Activated CD4-positive, CD25-positive, alpha-beta regulatory T cell treated with anti-CD3 and anti-CD28 coated beads, Interleukin-2, amount 50 U/mL, for 72 hours (primary cell): ENCODE measurements around the gene WNK2.
"Not testable (repeated sequence)": the region's sequence is repeated elsewhere in the genome, so short reads cannot be mapped to it uniquely, and the experiment has no call there.

Experiments used
- DNase-seq: peaks from one replicate; pipeline ENCODE4 v3.0.0; 2021

The WNK2 gene

GRCh38 chr9:93240891-93241334 lies 57.0 kb downstream of the WNK2 start:
- no peak for DNase-seq

DNA sequence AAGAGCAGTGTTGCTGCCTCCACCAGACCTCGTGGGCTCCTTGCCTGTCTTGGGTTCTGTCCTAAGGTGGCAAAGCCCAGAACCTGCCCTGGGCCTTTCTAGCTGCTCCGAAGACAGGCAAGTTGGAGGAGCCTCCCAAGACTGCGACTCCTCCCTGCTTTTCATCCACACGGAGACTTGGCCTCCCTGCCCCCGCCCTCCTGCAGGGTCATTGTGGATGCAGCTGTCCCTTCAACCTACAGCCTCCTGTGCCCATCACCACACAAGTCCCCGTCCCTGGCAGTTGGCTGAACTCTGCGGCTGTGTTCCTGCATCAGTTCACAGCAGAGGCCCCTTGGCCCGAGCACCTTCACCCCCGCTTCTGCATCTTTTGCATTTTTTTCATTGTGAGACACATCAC lies 59.2 kb downstream of the WNK2 start:
- DNase-seq = no peak

DNA sequence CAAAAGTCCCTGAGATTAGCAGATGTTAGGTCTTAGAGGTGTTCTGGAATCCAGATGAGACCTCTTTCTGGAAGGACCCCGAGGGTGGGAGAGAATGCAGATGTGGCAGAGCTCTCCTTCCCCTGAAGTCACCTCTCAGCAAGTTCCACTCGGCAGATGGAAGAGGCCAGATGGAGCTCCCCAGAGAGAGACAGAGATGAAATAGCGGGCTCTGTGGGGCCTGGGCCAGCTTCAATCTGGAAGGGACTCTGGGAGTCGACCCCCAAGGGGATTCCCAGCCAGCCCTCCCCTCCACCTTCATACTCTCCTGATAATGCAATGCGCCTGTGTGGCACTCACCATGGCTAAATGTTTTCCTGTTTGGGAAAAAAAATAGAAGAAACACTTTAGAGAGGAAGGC lies 60.2 kb downstream of the WNK2 start:
- no peak for DNase-seq

GRCh38 chr9:93244510-93245436 lies 60.8 kb downstream of the WNK2 start:
- no peak for DNase-seq

DNA sequence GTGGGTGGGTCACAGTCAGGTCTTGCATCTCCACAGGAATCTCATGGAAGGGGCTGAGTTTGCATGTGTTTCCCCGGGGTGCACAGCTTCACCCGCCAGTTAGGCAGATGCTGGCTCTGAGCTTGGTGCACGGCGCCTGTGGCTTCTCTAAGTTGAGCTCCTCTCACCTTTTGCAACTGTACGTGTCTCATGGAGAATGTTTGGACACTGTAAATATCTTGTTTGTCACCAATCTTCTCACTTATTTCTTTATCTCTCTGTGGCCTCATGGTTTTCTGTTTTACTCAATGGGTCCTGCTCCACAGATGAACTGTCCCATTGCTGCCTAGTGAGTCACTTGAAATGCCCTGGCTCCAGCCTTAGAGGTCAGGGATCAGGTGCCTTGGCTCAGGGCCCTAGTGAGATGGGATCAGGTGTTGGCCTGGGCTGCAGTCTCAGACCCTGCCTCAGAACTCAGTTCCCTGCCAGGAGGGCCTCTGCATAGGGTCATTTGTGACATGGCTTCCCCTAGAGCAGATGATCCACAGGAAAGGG lies 61.6 kb downstream of the WNK2 start:
- DNase-seq = no peak

DNA sequence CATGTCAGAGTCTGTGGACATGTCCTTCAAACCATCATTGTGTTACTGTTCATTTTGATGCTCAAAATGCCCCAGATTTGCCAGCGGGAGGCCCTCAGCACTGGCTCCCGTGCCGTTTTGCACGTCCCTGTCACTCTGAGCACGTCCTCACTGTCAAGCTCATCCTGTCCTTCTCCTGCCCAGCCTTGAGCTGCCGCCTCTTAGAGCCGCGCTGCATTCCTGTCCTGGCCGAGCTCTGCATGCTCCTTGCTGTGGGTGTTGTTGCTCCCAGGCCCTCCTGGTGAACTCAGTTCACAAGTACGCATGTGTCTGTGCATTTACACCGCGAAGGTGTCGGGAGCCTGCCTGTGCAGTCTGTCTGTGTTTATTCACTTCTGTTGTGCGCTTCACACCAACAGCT lies 62.2 kb downstream of the WNK2 start:
- DNase-seq = no peak

DNA sequence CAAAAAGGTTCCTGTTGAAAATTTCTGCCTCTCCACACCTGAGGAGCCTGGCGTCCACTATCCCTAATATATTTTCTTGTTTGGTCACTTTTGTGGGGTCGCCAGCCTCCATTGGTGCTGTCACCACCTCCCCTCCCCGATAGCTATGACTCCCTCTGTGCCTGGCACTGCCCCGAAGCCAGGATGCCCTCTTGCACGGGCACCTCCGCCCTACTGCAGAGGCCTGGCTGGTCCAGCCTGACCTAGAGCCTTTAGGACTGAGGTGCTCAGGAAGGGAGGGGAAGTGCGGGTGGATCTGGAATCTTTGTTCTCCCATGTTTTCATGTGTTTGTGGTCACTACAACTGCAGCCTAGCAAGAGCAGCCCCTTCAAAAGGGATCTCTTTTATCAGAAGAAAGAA lies 62.6 kb downstream of the WNK2 start:
- no peak for DNase-seq

DNA sequence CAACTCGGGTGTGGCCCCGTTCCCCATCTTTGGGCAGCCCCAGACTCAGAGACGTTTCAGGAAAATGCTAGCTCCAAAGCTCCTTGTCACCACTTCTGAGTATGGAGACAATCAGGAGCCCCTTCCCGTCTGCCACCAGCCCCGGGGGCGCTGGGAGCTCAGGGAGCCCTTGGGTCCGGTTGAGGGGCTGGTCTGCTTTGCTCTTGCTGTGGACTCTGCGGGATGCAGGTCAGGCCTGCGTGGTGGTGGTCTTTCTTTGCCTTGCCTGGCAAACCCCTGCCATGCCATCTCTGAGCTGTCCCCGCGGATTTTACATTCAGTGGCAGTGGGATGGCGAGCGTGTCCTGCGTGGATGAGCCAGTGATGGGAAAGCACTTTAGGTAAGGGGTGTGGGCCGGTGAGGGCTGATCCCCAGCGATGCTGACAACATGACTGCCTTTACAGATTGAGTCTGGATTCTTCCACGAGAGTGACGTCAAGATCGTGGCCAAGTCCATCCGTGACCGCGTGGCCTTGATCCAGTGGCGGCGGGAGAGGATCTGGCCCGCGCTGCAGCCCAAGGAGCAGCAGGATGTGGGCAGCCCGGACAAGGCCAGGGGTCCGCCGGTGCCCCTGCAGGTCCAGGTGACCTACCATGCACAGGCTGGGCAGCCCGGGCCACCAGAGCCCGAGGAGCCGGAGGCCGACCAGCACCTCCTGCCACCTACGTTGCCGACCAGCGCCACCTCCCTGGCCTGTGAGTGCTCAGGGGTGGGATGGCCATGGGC lies 63.3 kb downstream of the WNK2 start:
- DNase-seq = no peak

GRCh38 chr9:93247892-93248291 lies 64.0 kb downstream of the WNK2 start:
- no peak for DNase-seq

DNA sequence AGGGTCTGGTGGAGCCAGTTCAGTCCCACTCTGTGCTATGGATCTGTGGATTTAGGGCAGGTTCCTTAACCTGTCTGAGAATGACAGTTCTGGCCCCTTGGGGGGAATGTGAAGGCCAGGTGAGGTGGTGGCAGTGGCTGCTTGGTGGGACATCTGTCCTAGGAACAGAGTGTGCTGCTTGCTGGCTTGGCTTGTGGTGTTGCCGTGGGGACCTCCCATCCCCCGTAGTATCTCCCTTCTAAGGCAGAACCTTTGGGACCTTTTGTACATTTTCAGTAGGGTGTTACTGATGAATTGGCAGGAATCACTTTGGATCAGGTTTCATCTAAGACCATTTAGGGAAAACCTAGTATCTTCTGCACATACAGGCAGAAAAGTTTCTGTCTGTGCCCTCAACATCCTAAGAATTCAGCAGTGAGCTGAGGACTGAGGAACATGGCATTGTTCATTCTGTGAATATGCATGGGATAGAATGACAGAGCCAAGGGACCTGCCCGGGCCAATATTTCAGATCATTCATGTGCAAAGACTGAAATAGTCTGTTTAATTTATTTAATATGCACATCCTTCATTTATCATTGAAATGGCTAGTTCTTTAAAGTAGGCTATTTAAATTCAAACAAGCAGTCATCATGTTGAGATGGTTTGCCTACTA lies 64.6 kb downstream of the WNK2 start:
- no peak for DNase-seq

- DNase-seq = no peak
Measured at GRCh38 chr9:93250185-93250584, 66.2 kb downstream of the WNK2 start.

- not testable (repeated sequence) for DNase-seq
Measured at GRCh38 chr9:93251309-93251708, 67.4 kb downstream of the WNK2 start.

- no peak for DNase-seq
Measured at GRCh38 chr9:93252116-93252780, 68.3 kb downstream of the WNK2 start.

DNA sequence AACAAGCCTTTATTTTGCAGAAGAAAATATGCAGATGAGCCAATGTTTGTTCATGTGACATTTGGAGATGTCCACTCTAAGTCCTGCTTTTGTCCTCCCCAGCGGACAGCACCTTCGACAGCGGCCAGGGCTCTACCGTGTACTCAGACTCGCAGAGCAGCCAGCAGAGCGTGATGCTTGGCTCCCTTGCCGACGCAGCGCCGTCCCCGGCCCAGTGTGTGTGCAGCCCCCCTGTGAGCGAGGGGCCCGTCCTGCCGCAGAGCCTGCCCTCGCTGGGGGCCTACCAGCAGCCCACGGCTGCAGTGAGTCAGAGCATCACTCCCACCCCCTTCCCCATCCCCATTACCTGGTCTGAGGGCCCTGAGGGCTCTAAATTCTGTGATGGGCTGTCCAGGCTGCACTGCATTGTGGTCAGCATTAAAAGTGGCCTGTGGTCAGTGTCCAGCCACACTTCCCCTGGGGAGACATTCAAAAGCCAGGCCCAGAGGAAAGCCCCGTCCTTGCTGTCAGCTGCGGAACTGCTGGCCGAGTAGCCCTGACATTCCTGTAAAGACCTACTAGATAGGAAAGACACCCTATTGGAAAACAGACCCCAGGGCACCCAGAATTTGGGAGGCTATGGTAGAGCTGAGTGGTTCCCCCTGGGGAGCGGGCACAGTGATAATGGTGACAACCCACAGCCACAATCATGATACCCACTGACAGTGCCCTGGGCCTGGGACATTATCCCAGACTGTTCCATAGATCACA lies 69.0 kb downstream of the WNK2 start:
- no peak for DNase-seq

DNA sequence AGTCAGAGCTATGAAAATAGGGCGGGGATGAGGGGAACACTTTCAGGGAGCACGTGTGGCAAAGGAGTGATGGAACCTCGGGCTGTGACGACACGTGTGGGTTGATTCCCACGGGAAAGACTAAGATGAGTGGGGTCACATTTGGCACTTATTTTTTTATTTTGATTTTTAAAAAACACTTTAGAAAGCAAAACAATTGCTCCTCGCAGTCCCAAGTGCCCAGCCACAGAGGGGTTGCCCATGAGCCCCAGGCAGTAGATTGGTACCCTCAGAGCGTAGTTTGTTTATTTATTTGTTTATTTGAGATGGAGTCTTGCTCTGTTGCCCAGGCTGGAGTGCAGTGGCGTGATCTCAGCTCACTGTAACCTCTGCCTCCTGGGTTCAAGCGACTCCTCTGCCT lies 69.7 kb downstream of the WNK2 start:
- DNase-seq = no peak

- no peak for DNase-seq
Measured at GRCh38 chr9:93254061-93254481, 70.1 kb downstream of the WNK2 start.

- DNase-seq = peak; percentile 9
Measured at GRCh38 chr9:93254806-93255493, 71.0 kb downstream of the WNK2 start.

- no peak for DNase-seq
Measured at GRCh38 chr9:93255494-93255867, 71.5 kb downstream of the WNK2 start.

- peak; percentile 23 for DNase-seq
Measured at GRCh38 chr9:93255994-93256877, 72.3 kb downstream of the WNK2 start.
